Glutamatergic neuron (in vitro differentiated cells): Measurements from ENCODE around the gene CLK3. TPM values are rescaled to one million over a fixed set of nuclear protein-coding genes. Genes with fewer than 3 reads are reported as not detected.
"Not testable (repeated sequence)": the region's sequence is repeated elsewhere in the genome, so short reads cannot be mapped to it uniquely, and the experiment has no call there.

Experiments used
- DNase-seq: peaks from one replicate; pipeline ENCODE4 v3.0.0; 2022
- H3K27ac Mint-ChIP-seq: one replicate; pipeline ENCODE4 v1.8.0; 2020; ENCODE audit warnings: mild to moderate bottlenecking, mixed read lengths, inconsistent platforms; ENCODE audit not compliant: unreplicated experiment
- H3K27me3 Mint-ChIP-seq: one replicate; pipeline ENCODE4 v1.8.0; 2020; ENCODE audit warnings: mild to moderate bottlenecking, moderate library complexity, mixed read lengths, inconsistent platforms; ENCODE audit not compliant: unreplicated experiment
- H3K36me3 Mint-ChIP-seq: one replicate; pipeline ENCODE4 v1.8.0; 2020; ENCODE audit warnings: mild to moderate bottlenecking, mixed read lengths, inconsistent platforms; ENCODE audit not compliant: unreplicated experiment
- H3K4me1 Mint-ChIP-seq: one replicate; pipeline ENCODE4 v1.8.0; 2020; ENCODE audit warnings: mild to moderate bottlenecking, low read depth, mixed read lengths, inconsistent platforms; ENCODE audit not compliant: unreplicated experiment
- H3K4me3 Mint-ChIP-seq: one replicate; pipeline ENCODE4 v1.8.0; 2020; ENCODE audit warnings: mild to moderate bottlenecking, mixed read lengths, inconsistent platforms; ENCODE audit not compliant: unreplicated experiment
- H3K9me3 Mint-ChIP-seq: one replicate; pipeline ENCODE4 v1.8.0; 2020; ENCODE audit warnings: mild to moderate bottlenecking, moderate library complexity, mixed read lengths, inconsistent platforms; ENCODE audit not compliant: unreplicated experiment
- CTCF ChIP-seq: fragments of 200-600 bp; sonication (generic); IDR thresholded peaks from one replicate; pipeline ENCODE4 v1.5.0; 2021; ENCODE audit not compliant: partially characterized antibody, unreplicated experiment
- total RNA-seq: library from RNA; stranded (reverse); fragmentation: NEBNext Ultra II Directional; extraction: Animal tissue kit (Norgen Biotek cat#: 25700); gene quantifications from one replicate; pipeline ENCODE4 v1.2.1, GENCODE V29; 2021; ENCODE audit not compliant: unreplicated experiment

Gene CLK3
- total RNA-seq, 1 donor from 2014 or later: 99.7 TPM

- Mint-ChIP-seq H3K4me1 (peaks cover 50% of the 10 kb centered on the region), H3K36me3 (no peaks in the 10 kb centered on the region), H3K9me3 (peaks cover 8% of the 10 kb centered on the region), H3K4me3 (peak overlapping the region; percentile 80), H3K27ac (peak overlapping the region; percentile 99), H3K27me3 (peaks cover 11% of the 10 kb centered on the region)
- no peak for TF ChIP-seq CTCF
- DNase-seq: peak; percentile 54
Measured at GRCh38 chr15:74656935-74657535, 41.4 kb downstream of the CLK3 start.

- peak overlapping the region; percentile 80 for H3K4me3 Mint-ChIP-seq
- peaks cover 8% of the 10 kb centered on the region for H3K9me3 Mint-ChIP-seq
- no peak for TF ChIP-seq CTCF
- peaks cover 11% of the 10 kb centered on the region for H3K27me3 Mint-ChIP-seq
- peak overlapping the region; percentile 99 for H3K27ac Mint-ChIP-seq
- no peaks in the 10 kb centered on the region for H3K36me3 Mint-ChIP-seq
- DNase-seq: no peak
- H3K4me1 Mint-ChIP-seq: peaks cover 50% of the 10 kb centered on the region
Measured at GRCh38 chr15:74657846-74658245, 42.2 kb downstream of the CLK3 start.

GRCh38 chr15:74661280-74661679 lies 45.6 kb downstream of the CLK3 start:
- not testable (repeated sequence) for DNase-seq, H3K27ac Mint-ChIP-seq, H3K4me3 Mint-ChIP-seq, H3K36me3 Mint-ChIP-seq, H3K9me3 Mint-ChIP-seq, H3K27me3 Mint-ChIP-seq
- H3K4me1 Mint-ChIP-seq: peaks cover 27% of the 10 kb centered on the region

- TF ChIP-seq CTCF: no peak
- no peaks in the 10 kb centered on the region for H3K9me3 Mint-ChIP-seq
- no peak for DNase-seq
- H3K27me3 Mint-ChIP-seq: peaks cover 2% of the 10 kb centered on the region
- peaks cover 17% of the 10 kb centered on the region for H3K4me1 Mint-ChIP-seq
- H3K36me3 Mint-ChIP-seq: no peaks in the 10 kb centered on the region
- no peak overlapping the region for H3K4me3 Mint-ChIP-seq
- no peak overlapping the region for H3K27ac Mint-ChIP-seq
Measured at GRCh38 chr15:74662064-74662860, 46.6 kb downstream of the CLK3 start.

- Mint-ChIP-seq H3K27me3 (no peaks in the 10 kb centered on the region), H3K9me3 (no peaks in the 10 kb centered on the region), H3K4me1 (peaks cover 6% of the 10 kb centered on the region), H3K4me3 (no peak overlapping the region), H3K27ac (no peak overlapping the region), H3K36me3 (no peaks in the 10 kb centered on the region)
- no peak for TF ChIP-seq CTCF
- no peak for DNase-seq
Measured at GRCh38 chr15:74663303-74664027, 47.8 kb downstream of the CLK3 start.
